Transverse colon (tissue), 4 donors: ENCODE data around the gene LLCFC1. TPM values are rescaled to one million over a fixed set of nuclear protein-coding genes. Genes with fewer than 3 reads are reported as not detected.

ENCODE experiments used
- DNase-seq: peaks from one replicate; pipeline ENCODE4 v3.0.0-alpha.2; 2019
- H3K27ac ChIP-seq, 4 donors: fragments of 200-600 bp; sonication (generic); 2 replicates each; pipeline ENCODE4 v1.5.1; 2016 to 2018; ENCODE audit warnings: inconsistent platforms in 4 of 4
- H3K27me3 ChIP-seq: fragments of 200-600 bp; sonication (generic); 2 replicates; pipeline ENCODE4 v1.5.1; 2017; ENCODE audit warnings: inconsistent platforms
- H3K36me3 ChIP-seq, 4 donors: fragments of 200-600 bp; sonication (generic); 2 replicates each; pipeline ENCODE4 v1.5.1; 2017 to 2019; ENCODE audit warnings: inconsistent platforms in 4 of 4
- H3K4me1 ChIP-seq, 4 donors: fragments of 200-600 bp; sonication (generic); 2 replicates each; pipeline ENCODE4 v1.5.1; 2017 to 2020; ENCODE audit warnings: inconsistent platforms in 4 of 4
- H3K4me3 ChIP-seq, 4 donors: fragments of 200-600 bp; sonication (generic); 1 replicate in 1 of 4; 2 replicates in 3 of 4; pipeline versions ENCODE4 v1.5.1 to v1.6.1; 2017 to 2019; ENCODE audit warnings: inconsistent platforms in 4 of 4
- H3K9me3 ChIP-seq, 2 donors: fragments of 200-600 bp; sonication (generic); 2 replicates each; pipeline ENCODE4 v1.5.1; 2017 to 2019; ENCODE audit warnings: inconsistent platforms in 2 of 2
- EP300 ChIP-seq: sonication (generic); formaldehyde crosslinking; IDR thresholded peaks from one replicate; pipeline ENCODE4 v1.6.1; 2017; ENCODE audit warnings: antibody characterized with exemption, low read depth
- POLR2A ChIP-seq: fragments of 450-650 bp; IDR thresholded peaks from one replicate; pipeline ENCODE4 v1.6.1; 2016; ENCODE audit warnings: antibody characterized with exemption, mild to moderate bottlenecking, moderate library complexity
- POLR2AphosphoS5 ChIP-seq, 3 donors: sonication (generic); formaldehyde crosslinking; IDR thresholded peaks; one replicate each; pipeline ENCODE4 v1.6.1; 2016; ENCODE audit warnings: antibody characterized with exemption in 3 of 3
- WGBS, 2 donors: methylation state at CpG; one replicate each; pipeline ENCODE4 v1.1.5; 2018; ENCODE audit warnings: low coverage in 1 of 2; 5-methylcytosine and 5-hydroxymethylcytosine counted together
- in situ Hi-C, 4 donors: fragments of 200-750 bp; cut with MboI; loops; one replicate each; pipeline versions ENCODE4 v1.15.0 to v1.15.1; 2017; ENCODE audit warnings: low sequenced_read_pairs in 3 of 4, low pct_ligation_motif_present in 1 of 4, low pct_unique_long_range_greater_than_20kb in 1 of 4
- intact Hi-C: fragments of 100-400 bp; cut with DNase I; formaldehyde crosslinking; loops from one replicate; pipeline ENCODE4 v1.15.1; 2023; ENCODE audit warnings: low total_unique reads
- total RNA-seq, 4 donors: library from RNA; depleted of rRNA; stranded (reverse); fragments of >200 nt; gene quantifications; one replicate each; pipeline ENCODE4 v1.1.0, GENCODE V29; 2016
- TF ChIP-seq, protein P1 (sequence below), 5 experiments: fragments of 200-600 bp in 3 of 5; fragments of 450-650 bp in 2 of 5; sonication (generic) in 3 of 5; IDR thresholded peaks; 1 replicate in 2 of 5; 2 replicates in 3 of 5; pipeline ENCODE4 v1.5.1; 2016 to 2017; ENCODE audit warnings: antibody characterized with exemption in 5 of 5, inconsistent platforms in 3 of 5, mild to moderate bottlenecking in 2 of 5, moderate library complexity in 1 of 5

LLCFC1 gene
- total RNA-seq, 4 donors from 2014 or later: not detected

DNA sequence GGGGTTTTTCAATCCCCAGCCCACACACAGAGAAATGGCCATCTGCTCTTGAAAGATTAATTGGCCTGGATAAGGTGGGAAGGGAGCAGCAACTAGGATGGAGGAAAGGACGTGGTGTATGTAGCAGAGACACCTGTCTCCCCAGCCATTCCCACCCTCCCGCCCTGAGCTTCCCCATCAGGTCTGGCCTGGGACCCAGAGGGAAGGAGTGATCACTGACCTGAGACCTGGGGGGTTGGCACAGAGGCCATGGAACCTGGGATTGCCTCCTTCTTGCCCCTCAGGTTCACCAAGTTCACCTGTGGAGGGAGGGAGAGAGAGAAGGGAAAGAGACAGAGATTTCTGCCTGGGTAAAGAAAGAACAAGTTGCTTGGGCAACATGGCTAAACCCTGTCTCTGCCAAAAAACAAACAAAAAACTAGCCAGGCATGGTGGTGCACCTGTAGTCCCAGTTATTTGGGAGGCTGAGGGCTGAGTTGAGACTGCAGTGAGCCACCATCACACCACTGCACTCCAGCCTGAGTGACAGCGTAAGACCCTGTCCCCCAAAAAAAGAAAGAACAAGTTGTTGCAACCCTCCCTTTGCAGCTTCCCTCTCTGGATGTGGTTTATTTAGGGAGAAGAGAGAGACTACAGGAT is 42.4 kb upstream of the LLCFC1 start:
- Histone ChIP-seq H3K4me1 (no peaks in the 10 kb centered on the region), H3K27ac (no peak overlapping the region), H3K9me3 (no peaks in the 10 kb centered on the region), H3K36me3 (no peaks in the 10 kb centered on the region), H3K4me3 (no peak overlapping the region), H3K27me3 (no peaks in the 10 kb centered on the region)
- intact Hi-C loops (no loop called here), in situ Hi-C loops (loop anchor here in 1 of 4 donors (25.0 kb wide), 1 partner anchor 315 kb away; the partner anchor contains the start of gene TAS2R40)
- 57 to 86% methylated on average over 2 to 3 of the region's 3 CpGs for WGBS, 2 donors
- no peak for TF ChIP-seq EP300
- TF ChIP-seq, protein P1, sequence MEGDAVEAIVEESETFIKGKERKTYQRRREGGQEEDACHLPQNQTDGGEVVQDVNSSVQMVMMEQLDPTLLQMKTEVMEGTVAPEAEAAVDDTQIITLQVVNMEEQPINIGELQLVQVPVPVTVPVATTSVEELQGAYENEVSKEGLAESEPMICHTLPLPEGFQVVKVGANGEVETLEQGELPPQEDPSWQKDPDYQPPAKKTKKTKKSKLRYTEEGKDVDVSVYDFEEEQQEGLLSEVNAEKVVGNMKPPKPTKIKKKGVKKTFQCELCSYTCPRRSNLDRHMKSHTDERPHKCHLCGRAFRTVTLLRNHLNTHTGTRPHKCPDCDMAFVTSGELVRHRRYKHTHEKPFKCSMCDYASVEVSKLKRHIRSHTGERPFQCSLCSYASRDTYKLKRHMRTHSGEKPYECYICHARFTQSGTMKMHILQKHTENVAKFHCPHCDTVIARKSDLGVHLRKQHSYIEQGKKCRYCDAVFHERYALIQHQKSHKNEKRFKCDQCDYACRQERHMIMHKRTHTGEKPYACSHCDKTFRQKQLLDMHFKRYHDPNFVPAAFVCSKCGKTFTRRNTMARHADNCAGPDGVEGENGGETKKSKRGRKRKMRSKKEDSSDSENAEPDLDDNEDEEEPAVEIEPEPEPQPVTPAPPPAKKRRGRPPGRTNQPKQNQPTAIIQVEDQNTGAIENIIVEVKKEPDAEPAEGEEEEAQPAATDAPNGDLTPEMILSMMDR (IDR thresholded peaks at IDR 0.05): no peak
- DNase-seq: no peak

DNA sequence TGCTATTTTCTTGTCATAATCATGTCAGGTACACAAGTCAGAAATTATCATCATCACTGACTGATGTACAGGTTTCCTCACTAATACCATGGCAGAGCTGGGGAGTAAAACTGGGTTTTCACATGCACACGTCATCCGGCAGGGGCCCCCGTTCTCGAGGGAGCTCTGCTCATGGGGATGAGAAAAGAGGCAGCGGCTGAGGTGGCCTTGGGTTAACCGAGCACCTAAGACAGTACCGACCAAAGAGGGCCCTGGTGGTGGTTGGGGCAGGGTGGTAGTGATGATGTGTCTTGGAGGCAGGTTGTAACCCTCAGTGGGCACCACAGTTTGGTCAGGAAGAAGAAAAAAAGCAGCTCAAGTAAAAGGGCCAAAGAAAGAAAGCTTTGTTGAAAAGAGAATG is 41.6 kb upstream of the LLCFC1 start:
- in situ Hi-C loops: loop anchor here in 1 of 4 donors (25.0 kb wide), 1 partner anchor 315 kb away; the partner anchor contains the start of gene TAS2R40
- no peak overlapping the region for H3K27ac ChIP-seq
- TF ChIP-seq POLR2AphosphoS5 (IDR thresholded peaks at IDR 0.05) (no peak), POLR2A (no peak), EP300 (no peak)
- TF ChIP-seq, protein P1 (IDR thresholded peaks at IDR 0.05): no peak
- no peaks in the 10 kb centered on the region for H3K27me3 ChIP-seq
- no peaks in the 10 kb centered on the region for H3K36me3 ChIP-seq
- no peak for DNase-seq
- no peak overlapping the region for H3K4me3 ChIP-seq
- H3K9me3 ChIP-seq: no peaks in the 10 kb centered on the region
- WGBS, 2 donors: 79% methylated on average over 7 of the region's 7 CpGs; no CpG with 5 or more reads in 1 of the 2 donors
- intact Hi-C loops: no loop called here
- no peaks in the 10 kb centered on the region for H3K4me1 ChIP-seq

DNA sequence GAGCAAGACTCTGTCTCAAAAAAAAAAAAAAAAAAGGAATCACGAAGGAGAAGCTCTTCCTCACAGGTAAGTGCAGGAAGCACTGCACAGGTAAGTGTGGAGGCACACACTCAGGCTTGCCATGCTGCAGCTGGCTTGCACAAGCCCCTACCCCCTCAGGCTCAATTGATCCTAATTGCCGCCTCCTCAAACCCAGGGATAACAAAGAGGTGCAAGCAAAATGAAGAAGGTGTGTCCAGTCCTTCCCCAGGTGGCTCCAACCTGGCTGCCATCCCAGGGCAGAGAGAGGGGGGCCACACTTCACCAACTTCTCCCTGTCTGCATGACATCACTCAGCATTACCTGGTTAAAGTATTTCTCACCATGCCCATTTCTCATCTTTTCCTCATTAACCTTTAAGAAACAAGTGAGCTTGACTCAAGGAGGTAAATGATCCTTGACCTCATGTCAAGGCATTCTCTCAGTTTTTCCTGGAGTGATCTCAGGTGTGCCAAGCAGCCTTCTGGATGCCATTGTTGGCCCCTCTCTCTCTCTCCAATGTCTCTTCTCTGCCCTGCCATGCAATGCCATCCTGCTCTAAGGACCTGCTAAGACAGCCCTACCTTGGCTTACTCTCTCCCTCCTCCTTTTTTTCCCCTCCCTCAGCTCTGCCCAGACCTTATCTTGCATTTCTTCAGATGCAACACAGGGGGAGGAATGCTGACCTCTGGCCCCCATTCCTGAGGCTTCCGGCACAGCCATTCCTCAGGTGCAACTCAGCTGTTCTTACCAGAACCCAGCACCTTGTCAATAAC is 40.7 kb upstream of the LLCFC1 start:
- no peak overlapping the region for H3K27ac ChIP-seq
- TF ChIP-seq POLR2A (no peak), EP300 (no peak)
- TF ChIP-seq, protein P1 (IDR thresholded peaks at IDR 0.05): no peak
- whole genome bisulfite sequencing, 2 donors: 42 to 53% methylated on average over 2 to 3 of the region's 3 CpGs
- intact Hi-C loops (no loop called here), in situ Hi-C loops (loop anchor here in 1 of 4 donors (25.0 kb wide), 1 partner anchor 314 kb away; the partner anchor contains the start of gene TAS2R40)
- no peak overlapping the region for H3K4me3 ChIP-seq
- no peaks in the 10 kb centered on the region for H3K27me3 ChIP-seq
- H3K36me3 ChIP-seq: no peaks in the 10 kb centered on the region
- H3K4me1 ChIP-seq: no peaks in the 10 kb centered on the region
- H3K9me3 ChIP-seq: no peaks in the 10 kb centered on the region
- no peak for DNase-seq

DNA sequence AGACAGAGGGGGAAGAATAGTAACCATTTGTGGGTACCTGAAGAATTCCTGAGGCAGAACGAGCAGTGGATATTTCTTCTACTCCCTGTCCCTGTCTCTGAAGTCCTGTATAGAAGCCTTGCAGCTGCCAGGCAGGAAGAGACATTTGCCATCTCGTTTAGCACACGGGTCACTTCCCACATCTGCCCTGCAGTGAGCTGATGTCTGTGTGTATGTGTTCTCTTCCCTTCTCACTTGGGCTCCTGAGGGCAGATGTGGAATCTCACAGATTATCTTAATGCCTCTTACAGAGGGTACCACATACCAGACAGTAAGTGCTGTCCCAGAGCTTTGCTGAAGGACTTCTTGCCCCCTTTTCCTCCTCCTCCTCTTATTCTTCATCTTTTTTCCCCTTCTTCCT is 39.6 kb upstream of the LLCFC1 start:
- intact Hi-C loops (no loop called here), in situ Hi-C loops (loop anchor here in 1 of 4 donors (25.0 kb wide), 1 partner anchor 313 kb away; the partner anchor contains the start of gene TAS2R40)

More for the DNA sequence above, 39.6 kb upstream of the LLCFC1 start:
- no peaks in the 10 kb centered on the region for H3K27me3 ChIP-seq
- 27% methylated on average over 3 of the region's 3 CpGs; no CpG with 5 or more reads in 1 of the 2 donors for WGBS, 2 donors
- peaks cover 0 to 4% of the 10 kb centered on the region in 2 donors for H3K9me3 ChIP-seq
- H3K27ac ChIP-seq: no peak overlapping the region
- no peaks in the 10 kb centered on the region for H3K4me1 ChIP-seq
- DNase-seq: no peak
- no peak overlapping the region for H3K4me3 ChIP-seq
- H3K36me3 ChIP-seq: no peaks in the 10 kb centered on the region
- no peak for TF ChIP-seq POLR2A
- no peak for TF ChIP-seq POLR2AphosphoS5 (IDR thresholded peaks at IDR 0.05)
- TF ChIP-seq, protein P1 (IDR thresholded peaks at IDR 0.05): no peak
- TF ChIP-seq EP300: no peak
